ENCODE measurements around the gene BCO1.

DNA sequence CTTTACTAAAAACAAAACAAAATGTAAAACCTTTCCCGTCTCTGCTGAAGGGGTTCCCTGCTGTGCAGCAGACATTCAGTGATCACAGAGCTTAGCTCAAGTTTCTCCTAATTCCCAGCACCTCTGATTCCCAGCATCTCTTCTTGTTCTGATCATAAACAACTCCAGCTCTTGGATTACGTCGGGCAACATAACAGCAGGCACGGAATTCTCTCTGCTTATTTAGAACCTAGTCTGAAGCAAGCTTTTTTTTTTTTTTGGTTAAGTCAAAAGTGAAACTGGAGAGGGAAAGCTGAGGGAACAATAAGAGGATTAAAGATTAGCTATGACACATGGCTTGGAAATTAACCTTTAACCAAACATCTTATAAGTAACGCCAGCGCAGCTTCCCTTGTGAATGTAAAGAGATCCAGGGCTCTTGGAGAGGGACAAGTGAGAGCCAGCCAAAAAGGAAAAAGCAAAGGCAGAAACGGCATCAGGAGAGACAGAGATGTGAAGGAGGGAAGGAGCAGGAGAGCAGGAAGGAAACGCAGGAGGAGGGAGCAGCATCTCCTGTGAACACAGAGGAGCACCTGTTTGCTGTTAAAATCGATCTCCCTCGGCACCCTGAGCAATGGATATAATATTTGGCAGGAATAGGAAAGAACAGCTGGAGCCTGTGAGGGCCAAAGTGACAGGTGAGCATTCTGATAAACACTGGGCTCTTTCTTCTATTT is at the start of gene BCO1:
- TF ChIP-seq CTCF (IDR thresholded peaks at IDR 0.05) = no peak
- TF ChIP-seq POLR2A (IDR thresholded peaks at IDR 0.05) = no peak
- peak; percentile 35 for TF ChIP-seq POLR2AphosphoS5 (IDR thresholded peaks at IDR 0.05)

All from prostate gland (tissue), 2 donors.